GM23248 (cell line): Measurements from ENCODE around the gene DNAH9.

Experiments used
- EZH2 ChIP-seq: fragments of 200-600 bp; sonication (generic); IDR thresholded peaks from 2 replicates; pipeline ENCODE4 v1.6.1; 2018; ENCODE audit warnings: antibody characterized with exemption, mild to moderate bottlenecking; ENCODE audit not compliant: insufficient read depth, poor library complexity, severe bottlenecking
- EZH2phosphoT487 ChIP-seq: fragments of 200-600 bp; sonication (generic); IDR thresholded peaks from 2 replicates; pipeline ENCODE4 v1.6.1; 2018; ENCODE audit warnings: antibody characterized with exemption, moderate library complexity, mild to moderate bottlenecking, low read depth; ENCODE audit not compliant: insufficient read depth

DNA sequence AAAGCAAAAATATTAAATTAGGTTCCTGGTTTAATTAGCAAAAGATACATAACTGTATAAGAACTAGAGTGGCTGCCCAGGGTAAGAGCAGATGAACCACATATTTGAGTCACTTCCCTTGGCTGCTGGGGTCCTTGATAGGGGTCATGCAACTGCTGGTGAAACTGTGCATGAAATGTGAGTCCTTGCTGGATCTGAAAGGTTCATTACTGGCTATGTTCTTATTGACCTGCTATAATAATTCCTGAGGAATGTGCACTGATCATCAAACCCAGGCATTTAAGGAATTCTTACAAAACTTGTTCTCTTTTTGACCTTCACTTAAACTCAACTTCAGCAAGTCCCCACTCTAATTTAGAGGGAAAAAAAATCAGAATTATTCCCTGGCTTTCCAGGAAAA is 215.6 kb downstream of the DNAH9 start:
- TF ChIP-seq EZH2phosphoT487 (no peak), EZH2 (no peak)
